Epithelial cell of esophagus (primary cell): ENCODE results near the gene PIGZ.

Experiments used
- DNase-seq: peaks from one replicate; pipeline ENCODE4 v3.0.0; 2010; ENCODE audit warnings: low read depth
- H3K4me3 ChIP-seq: 2 replicates; pipeline ENCODE4 v1.5.1; 2011; ENCODE audit warnings: mild to moderate bottlenecking, low read length, control low read depth
- TF ChIP-seq, protein P1 (sequence below): IDR thresholded peaks from 2 replicates; pipeline ENCODE4 v1.5.1; 2011; ENCODE audit warnings: low read depth, mild to moderate bottlenecking, low read length, control low read depth, inconsistent platforms; ENCODE audit not compliant: insufficient read depth; ENCODE audit errors: missing control alignments

PIGZ gene

DNA sequence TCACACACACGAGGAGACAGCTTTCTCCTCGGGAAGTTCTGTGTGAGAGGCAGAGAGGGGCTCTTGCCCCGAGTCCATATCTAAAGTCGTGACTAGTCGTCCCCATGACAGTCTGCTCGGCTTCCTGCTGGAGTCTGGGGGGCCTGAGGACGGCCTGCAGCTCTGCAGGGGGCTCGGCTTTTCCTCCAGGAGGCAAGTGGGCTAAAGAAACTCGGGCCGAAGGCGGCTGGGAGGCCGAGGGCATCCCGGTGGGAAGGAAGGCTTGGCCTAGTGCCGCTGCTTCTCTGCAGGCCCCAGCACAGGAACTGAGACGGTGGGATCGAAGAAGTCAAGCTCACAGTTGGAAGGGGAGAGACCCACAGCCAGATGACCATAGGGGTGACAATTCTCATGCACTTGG, 25.4 kb upstream of the PIGZ start:
- no peak overlapping the region for H3K4me3 ChIP-seq
- TF ChIP-seq, protein P1, sequence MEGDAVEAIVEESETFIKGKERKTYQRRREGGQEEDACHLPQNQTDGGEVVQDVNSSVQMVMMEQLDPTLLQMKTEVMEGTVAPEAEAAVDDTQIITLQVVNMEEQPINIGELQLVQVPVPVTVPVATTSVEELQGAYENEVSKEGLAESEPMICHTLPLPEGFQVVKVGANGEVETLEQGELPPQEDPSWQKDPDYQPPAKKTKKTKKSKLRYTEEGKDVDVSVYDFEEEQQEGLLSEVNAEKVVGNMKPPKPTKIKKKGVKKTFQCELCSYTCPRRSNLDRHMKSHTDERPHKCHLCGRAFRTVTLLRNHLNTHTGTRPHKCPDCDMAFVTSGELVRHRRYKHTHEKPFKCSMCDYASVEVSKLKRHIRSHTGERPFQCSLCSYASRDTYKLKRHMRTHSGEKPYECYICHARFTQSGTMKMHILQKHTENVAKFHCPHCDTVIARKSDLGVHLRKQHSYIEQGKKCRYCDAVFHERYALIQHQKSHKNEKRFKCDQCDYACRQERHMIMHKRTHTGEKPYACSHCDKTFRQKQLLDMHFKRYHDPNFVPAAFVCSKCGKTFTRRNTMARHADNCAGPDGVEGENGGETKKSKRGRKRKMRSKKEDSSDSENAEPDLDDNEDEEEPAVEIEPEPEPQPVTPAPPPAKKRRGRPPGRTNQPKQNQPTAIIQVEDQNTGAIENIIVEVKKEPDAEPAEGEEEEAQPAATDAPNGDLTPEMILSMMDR = no peak
- no peak for DNase-seq

DNA sequence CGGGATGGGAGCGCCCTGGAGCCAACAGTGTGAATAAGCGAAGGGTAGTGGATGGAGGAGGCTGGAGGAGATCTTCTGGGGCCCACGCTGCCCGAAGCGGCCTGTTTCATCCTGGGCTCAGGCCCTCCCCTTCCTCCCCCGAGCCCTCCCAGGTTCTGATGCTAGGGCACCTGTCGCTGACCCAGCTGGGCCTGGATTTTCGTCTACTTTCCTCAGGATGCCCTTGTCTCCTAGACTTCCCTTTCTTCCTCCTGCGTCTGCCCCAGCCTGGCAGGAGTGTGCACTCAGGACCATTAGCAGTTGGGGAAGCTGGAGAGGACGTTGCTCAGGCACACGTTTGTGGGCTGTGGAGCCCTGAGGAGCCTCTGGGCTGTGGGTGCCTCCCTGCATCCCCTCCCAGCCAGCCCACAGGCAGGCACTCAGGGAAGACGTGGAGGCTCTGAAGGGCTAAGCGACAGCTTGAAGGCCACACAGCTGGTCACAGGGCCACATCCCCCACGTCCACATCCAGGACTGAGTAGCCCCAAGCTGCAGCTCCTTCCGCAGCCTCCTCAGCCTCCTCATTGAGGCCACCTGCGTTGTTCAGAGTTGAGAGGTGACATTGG, 23.9 kb upstream of the PIGZ start:
- DNase-seq = no peak
- TF ChIP-seq, protein P1 = no peak
- no peak overlapping the region for H3K4me3 ChIP-seq

DNA sequence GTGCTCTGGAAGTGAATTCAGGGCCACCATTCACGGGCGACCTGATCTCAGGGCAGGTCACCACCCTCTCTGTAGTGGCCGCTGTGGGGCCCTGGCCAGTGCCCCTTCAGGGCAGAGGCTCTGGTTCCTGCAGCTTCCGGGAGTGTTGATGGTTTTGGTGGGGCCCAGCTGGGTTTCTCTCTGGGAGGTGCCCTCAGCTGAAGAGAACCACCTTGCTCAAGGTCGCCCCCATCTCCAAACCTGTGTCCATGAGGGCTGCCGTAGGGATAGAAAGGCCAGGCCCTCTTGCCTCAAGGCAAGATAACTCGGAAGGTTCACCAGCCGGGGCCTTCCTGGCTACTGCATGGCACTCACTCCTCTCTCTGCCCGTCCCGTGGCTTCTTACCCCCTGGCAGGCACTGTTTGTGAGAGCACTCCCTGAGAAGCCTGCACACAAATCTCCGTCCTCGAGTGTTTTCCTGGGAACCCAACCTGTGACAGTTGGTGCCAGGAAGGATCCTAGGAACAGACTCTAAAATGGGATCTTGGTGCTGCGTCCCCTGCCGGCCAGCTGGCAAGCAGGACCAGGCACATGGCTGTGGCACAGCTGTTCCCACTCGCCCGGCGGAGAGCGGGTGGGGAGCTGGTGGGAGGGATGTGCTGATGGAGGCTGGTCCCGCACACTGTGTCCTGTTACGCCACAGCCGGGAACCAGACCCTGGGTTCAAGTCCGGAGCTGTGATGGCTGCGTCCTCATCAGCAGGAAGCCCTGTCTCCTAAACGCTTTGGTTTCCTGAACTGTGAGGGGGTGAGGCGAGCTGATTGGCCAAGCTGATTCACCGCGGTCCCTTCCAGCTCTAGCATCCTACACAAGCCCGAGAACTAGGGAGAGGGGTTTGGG, 23.2 kb upstream of the PIGZ start:
- TF ChIP-seq, protein P1 = no peak
- H3K4me3 ChIP-seq = no peak overlapping the region
- no peak for DNase-seq

DNA sequence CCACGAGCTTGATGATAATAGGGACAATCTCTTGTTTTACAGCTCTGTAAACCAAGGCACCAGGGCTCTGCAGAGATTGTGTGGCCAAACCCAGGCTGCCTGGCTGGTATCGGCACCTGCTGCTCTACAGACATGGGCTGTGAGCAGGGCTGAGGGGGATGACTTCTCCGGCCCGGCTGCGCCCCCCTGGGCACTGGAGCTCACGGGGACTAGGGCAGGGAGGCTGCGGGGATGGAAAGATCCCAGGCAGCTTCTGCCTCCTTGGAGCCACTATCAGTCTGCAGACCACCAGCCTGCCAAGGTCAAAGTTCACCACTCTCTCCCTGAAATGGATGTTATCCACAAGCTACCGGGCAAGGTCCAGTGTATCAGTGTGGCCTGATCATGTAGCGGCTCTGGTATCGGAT, 22.0 kb upstream of the PIGZ start:
- no peak for DNase-seq
- TF ChIP-seq, protein P1 = no peak
- no peak overlapping the region for H3K4me3 ChIP-seq

DNA sequence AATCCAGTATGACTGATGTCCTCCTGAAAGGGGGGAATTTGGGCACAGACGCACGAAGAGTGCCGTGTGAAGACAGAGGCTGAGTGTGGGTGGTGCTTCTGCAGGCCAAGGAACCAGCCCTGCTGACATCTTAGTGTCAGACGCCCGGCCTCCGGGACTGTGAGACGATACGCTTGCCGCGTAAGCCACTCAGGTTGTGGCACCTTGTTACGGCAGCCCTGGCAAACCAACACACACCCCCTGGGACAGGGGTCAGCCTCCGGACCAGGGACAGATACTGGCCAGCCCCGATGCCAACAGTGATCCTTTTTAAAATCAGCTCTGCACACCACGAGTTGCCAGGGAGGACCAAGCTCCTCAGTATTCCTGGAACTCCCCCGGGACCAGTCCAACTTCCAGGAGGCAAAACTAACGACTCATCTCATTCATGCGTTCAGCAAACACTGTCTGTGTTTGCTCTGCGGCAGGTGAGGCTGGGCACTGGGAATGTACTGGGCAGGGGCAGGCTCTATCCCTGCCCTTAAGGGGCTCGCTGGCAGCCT, 21.2 kb upstream of the PIGZ start:
- no peak overlapping the region for H3K4me3 ChIP-seq
- TF ChIP-seq, protein P1 = no peak
- no peak for DNase-seq

DNA sequence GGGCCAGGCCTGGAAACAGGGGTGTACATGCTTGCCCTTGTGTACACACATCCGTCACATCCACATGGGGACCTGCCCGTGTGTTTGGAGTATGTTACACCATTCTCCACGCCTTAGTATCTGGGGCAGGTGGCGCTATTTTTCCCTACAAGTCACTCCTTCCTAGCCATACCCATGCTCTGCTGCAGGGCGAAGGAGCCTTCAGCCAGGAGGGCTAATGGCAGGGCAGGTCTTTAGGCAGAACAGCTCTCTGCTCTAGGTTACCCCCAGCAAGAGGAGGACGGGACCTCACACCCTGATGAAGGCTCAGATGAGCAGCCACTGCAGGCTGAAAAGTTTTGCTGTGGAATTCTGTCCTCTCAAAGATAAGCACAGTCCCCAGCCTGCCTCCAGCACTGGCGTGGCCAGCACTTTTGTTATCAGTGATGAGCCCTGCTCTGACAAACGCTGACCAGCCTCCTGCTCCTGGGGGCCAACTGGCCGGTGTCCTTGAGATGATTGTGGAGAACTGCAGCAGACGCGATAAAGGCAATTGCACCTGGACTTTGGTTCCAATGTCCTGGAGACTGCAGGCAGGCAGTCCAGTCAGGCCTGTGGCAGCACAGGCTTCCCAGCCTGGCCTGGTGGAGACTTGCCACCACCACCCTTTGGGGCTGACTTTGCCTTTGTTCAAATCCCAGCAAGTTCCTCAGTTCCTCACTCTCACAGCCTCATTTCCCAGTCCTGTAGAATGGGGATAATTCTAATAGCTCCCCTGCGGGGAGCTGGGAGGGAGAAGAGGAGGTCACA, 19.8 kb upstream of the PIGZ start:
- DNase-seq = peak; percentile 36
- TF ChIP-seq, protein P1 = peak; percentile 22
- no peak overlapping the region for H3K4me3 ChIP-seq
